Neural cell (in vitro differentiated cells): ENCODE results near the gene MLLT10.

Experiments
- CTCF ChIP-seq: fragments of 450-650 bp; IDR thresholded peaks from 2 replicates; pipeline ENCODE4 v1.5.1; 2014; ENCODE audit warnings: antibody characterized with exemption, mild to moderate bottlenecking, moderate library complexity; ENCODE audit not compliant: poor library complexity, severe bottlenecking
- EP300 ChIP-seq: fragments of 450-650 bp; conservative IDR thresholded peaks from 2 replicates; pipeline ENCODE4 v1.6.1; 2014; ENCODE audit warnings: antibody characterized with exemption, mild to moderate bottlenecking, moderate library complexity; ENCODE audit not compliant: poor library complexity, severe bottlenecking
- EZH2 ChIP-seq: fragments of 200-600, 300-800 bp; shearing (Covaris generic), sonication (generic); IDR thresholded peaks from 2 replicates; pipeline ENCODE4 v1.6.1; 2014; ENCODE audit warnings: antibody characterized with exemption, low read length, borderline replicate concordance, mild to moderate bottlenecking; ENCODE audit not compliant: insufficient read depth, poor library complexity, severe bottlenecking
- RAD21 ChIP-seq: fragments of 450-650 bp; conservative IDR thresholded peaks from 2 replicates; pipeline ENCODE4 v1.6.1; 2014; ENCODE audit warnings: antibody characterized with exemption, mild to moderate bottlenecking, moderate library complexity
- SMC3 ChIP-seq: fragments of 450-650 bp; conservative IDR thresholded peaks from 2 replicates; pipeline ENCODE4 v1.6.1; 2014; ENCODE audit warnings: antibody characterized with exemption, mild to moderate bottlenecking, moderate library complexity; ENCODE audit not compliant: poor library complexity
- TAF1 ChIP-seq: IDR thresholded peaks from 2 replicates; pipeline ENCODE4 v1.6.1; 2012; ENCODE audit warnings: low read depth

- no peak for TF ChIP-seq RAD21
- TF ChIP-seq EZH2, result no peak
- TF ChIP-seq EP300, result no peak
- TF ChIP-seq SMC3, result no peak
- TF ChIP-seq TAF1, result no peak
- TF ChIP-seq CTCF, result no peak
Observed at GRCh38 chr10:21688009-21688332, 153.9 kb downstream of the MLLT10 start.
